ENCODE results near the gene PHLDA3.
A peak's percentile ranks its signal among the peaks of the same experiment; 100 is the strongest.

The PHLDA3 gene

DNA sequence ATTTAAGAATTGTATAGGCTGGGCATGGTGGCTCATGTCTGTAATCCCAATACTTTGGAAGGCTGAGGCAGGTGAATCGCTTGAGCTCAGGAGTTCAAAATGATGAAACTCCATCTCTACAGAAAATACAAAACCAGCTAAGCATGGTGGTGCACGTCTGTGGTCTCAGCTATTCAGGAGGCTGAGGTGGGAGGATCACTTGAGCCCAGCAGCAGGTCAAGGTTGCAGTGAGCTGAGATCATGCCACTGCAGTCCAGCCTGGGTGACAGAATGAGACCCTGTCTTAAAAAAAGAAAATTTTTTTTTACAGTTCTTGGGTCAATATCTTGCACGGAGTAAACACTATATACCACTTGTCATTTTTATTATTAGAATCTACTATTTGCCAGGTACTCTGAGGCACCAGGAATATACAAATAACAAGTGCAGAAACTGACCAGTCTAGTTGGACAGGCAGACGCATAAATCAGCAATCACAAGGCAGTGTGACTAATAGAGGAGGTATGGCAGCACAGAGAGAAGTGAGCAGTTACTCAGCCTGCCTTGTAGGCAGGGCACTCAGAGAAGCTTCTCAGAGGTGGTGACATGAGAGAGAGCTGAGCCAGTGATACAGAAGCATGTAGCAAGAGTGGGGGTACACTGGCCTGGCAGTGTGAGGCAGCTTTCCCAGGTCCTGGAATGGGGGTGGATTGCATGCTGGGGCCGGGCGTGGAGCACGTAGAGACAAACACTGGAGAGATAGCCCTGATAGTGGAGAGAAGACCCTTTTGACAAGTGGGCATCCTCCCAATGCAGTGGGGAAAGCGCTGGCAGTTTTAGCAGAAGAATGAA, 8.0 kb downstream of the PHLDA3 start:
- DNase-seq: no peak

DNA sequence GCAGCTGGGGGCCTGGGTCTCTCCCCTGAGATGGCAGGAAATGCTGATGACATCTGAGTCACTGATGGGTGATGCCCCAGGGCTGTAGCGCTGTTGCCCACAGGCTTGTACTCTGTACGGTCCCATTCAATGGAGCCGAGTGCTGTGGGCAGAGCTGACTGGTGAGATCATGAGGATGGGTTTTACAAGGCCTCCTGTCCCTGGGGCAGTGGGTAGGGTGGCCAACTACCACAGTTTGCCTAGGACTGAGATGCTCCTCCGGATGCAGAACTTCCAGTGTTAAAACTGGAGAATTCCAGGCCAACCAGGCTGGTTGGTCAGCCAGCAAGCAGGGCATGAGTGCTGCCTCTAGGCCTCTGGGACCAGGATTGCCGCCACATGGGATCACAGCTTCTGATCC, 9.2 kb downstream of the PHLDA3 start:
- no peak for DNase-seq

DNA sequence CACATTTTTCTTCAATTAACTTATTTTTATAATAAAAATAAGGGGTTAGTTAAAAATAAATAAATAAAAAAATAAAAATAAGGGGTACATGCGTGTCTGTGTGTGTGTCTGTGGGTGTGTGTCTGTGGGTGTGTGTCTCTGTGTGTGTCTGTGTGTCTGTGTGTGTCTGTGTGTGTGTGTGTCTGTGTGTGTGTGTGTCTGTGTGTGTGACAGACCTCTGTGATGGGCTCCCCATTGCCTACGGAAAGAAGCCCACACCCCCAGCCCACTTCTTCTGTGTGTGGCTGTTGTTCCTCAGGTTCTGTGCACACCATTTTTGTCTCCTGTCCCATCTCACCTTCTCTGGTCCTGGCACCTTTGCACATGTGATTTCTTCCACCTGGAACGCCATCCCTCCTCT, 9.9 kb downstream of the PHLDA3 start:
- DNase-seq: no peak

DNA sequence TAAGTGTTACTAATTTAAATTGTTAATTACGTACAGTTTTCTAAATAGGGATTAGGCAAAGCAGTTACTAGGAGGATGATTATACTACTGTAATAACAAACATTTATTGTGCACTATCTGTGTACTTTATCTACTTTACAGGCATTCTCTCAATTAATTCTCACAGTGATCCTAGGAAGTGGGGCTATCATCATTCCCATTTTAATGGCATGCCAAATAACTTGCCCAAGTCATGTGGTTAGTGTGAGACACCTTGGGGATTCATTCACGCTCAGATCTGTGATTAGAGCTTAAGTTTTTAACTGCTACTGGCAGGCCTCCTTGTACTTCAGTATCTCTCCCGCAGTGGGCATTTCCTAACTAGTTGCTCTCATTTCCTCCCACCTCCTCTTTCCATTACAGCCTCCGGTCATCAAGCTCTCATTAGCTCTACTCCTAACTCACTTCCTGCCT, 11.5 kb downstream of the PHLDA3 start:
- no peak for DNase-seq

DNA sequence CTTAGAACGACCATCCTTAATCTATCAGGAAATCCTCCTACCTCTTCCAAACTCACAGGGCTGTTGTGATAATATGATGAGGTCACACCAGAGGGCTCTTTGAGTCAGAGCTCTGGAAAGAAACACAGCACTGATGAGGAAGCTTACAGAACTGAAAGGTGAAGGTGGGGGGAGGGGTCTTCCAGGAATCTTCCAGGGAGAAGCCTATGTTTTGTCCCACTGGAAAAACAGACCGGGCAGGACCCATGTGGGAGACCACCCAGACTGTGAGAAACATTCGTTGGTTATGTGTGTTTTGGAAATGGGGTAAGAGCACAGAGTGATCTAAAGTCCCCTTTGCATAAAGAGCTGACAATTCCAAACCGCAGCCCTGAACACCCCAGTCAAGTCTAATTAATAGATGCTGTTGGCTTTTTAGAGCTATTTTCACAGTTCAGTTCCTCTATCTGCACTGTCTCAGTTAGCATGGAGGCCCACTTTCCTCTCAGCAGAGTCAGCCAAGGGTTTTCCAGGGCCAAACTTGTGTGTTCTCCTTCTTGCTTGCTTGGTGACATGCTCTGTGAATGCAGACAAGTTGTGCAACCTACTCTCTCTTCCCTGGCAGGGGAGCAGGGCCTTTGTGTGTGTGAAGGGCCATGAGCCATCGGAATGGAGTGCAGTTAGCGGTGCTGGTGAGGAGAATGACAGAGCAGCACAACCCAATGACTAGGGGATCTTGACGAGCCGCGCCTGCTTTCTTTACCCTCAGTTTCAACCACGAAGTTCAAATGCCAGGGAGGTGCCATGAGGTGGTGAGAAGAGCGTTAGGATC, 12.3 kb downstream of the PHLDA3 start:
- no peak for DNase-seq

DNA sequence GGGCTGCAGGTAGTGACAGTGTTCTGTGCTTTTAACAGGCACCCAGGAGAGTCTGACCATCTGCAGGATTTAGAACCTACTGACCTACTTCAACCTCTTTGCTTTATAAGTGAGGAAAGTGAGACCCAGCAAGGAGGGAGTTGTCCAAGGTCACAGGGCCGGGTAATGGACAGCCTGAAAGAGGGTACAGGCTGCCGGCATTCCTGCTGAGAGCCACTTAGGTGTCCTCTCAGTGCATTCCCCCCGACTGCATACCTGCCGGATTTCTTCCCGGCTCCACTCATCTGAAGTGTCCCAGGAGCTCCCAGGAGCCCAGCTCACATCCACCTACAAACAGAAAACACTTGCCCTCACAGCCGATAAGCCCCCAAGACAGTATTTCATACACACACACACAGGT, 13.9 kb downstream of the PHLDA3 start:
- DNase-seq: no peak

DNA sequence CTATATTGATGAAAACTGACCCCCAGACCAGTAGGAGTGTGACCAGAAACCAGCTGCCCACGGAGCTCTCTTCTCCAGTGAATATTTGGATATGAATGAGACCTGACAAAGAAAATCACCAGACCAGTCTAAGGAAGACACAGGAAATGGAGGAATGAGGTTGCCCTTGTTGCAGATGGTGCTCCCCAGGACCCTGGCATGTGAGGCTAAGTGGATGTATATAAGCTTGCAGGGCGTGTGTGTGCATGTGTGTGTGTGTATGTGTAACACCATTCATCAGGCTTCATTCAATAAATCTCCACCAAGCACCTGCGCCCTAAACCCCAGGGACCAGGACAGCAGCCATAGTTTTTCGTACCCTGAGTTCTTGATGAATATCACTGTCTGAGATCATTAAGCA, 14.4 kb downstream of the PHLDA3 start:
- DNase-seq: no peak

DNA sequence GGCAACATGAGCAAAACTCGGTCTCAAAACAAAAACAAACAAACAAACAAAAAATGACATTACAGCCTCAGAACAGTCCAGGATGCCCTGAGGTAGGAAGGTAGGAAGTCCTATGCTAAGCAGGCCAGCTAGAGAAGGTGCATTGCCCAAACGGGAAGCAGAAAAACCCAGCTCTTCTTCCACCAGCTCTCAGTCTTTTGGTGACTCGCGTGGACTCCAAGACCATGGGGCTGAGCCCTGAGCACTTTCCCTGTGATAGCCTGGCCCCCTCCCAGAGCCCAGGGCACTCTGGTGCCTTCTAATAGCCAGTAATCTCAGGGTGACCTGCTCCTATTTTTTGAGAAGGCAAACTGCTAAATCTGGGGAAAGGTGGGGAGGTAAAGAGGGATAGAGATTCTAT, 16.1 kb downstream of the PHLDA3 start:
- no peak for DNase-seq

DNA sequence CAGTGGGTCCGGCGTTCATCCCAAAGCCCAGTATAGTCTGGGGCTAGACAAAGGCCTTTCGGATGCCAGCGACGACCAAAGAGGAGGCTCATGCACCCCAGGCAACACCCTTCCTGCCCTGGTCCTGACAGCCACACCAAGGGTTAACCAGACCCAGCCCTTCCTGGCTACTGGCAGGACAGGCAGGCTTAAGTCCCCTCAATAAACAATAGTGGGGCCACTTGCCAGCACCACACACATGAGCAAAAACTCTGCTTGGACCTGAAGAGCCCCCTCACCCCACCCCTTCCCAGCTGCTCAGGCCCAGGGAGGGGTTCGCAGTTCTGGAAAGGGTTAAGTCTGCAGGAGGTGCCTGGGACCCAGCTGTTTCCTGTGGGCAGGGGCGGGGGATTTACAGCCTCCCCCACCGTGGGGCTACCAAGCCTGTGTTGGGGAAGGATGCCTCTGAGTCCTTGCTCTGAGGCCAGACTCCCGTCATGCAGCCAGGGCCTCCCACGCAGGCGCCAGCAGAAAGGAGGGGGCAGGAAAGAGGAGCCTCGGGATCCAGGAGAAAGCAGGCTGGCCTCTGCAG, 18.2 kb downstream of the PHLDA3 start:
- no peak for DNase-seq

DNA sequence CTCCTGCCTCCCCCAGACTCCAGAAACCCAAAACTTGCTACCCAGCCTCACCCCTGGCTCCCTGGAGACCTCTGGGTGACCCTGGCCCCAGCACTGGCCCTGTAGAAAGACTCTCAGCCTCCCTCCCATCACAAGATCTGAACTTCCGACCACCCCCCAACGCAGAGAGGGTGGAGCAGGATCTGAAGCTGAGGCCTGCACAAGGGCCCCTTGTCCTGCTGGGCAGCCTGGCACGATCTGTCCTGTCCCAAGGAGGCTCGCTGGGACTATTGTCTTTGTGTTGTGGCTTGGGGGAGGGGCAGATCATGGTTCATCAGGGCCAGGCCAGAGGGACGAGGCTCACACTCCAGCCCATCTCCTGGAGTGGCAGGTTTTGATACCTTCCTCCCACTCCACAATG, 20.0 kb downstream of the PHLDA3 start:
- DNase-seq: no peak

DNA sequence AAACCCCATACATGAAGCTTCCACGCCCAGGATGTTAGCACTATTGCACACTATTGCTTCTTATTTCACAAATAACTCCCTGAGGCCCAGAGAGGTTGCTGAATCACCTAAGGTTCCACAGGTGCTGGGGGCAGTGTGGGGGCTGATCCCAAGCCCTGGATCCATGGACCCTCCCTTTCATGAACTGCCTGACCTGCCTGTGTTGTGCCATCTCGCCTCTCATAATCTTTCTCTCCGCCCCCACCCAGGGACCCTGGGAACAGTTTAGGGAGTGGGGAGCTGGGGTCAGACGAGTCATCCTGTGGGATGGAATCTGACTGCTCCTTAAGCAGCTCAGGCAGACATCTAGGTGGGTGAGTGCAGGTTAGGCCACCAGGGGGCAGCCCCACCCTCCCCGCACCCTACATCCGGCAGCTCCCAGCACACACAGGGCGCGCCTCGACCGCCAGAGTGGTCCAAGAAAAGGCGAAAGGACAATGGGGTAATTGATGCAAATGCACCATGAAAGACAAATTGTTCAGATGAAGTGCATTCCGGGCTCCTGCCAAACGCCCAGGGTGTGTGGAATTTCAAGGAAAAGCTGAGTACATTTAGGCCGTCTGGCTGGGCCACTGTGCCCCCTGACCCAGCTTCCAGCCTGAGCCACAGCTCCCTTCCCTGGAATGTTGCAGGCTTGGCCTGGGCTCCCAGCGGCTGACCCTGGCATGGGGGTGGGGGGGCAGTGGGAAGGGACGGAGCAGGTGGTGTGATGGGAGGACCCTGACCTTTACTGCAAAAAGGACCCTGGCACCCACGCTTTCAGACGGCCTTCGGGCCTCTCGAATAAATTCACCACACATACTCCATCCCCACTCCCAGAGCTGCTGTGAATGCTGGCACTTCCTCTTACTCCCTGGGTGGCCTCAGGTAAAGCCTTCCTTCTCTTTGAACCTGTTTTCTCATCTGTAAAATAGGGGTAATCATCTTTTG, 20.8 kb downstream of the PHLDA3 start:
- peak; percentile 30 for DNase-seq

DNA sequence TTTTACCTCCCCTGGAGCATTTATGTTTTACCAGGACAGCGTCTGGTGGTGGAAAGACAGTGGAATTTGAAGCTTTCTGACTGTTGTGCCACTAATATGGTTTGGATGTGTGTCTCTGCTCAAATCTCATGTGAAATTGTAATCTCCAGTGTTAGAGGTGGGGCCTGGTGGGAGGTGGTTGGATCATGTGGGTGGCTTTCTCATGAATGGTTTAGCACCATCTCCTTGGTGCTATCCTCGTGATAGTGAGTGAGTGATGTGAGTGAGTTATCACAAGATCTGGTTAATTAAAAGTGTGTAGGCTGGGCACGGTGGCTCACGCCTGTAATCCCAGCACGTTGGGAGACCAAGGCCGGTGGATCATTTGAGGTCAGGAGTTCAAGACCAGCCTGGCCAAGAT, 23.7 kb downstream of the PHLDA3 start:
- DNase-seq: no peak

DNA sequence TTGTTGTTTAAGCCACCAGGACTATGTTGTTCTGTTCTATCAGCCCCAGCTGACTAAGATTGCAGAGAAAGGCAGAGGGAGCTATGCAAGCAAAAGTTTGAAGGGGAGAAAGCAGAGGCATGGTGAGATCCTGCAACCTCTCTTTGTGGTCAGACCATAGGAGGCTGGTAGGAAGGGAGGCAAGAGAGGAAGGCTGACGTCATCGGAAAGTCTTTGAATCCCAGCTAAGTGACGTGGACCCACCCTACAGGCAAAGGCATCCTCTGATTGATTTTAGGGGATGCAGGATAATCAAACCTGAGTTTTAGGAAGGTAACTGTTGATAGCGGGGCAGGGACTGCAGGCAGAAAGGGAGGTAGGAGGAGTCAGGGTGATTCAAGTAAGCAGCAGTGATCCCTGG, 24.2 kb downstream of the PHLDA3 start:
- no peak for DNase-seq

DNA sequence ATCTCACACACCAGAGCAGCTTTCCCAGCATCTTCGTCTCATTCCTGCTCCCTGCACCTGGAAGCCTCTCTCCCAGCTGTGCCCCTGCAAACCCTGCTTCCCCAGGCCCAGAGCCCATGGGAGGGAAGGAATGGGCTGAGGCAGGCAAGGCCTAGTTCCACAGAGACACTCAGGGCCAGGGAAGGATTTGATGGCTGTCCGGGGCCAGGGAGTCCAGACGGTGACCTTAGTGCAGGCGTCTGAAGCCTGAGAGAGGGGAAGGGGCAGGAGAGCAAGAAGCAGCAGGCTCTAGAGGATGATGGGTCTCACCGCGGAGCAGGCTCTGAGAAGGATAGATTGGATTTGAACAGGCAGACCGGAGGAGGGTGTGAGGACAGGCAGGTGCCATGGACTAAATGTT, 25.2 kb downstream of the PHLDA3 start:
- DNase-seq: no peak

DNA sequence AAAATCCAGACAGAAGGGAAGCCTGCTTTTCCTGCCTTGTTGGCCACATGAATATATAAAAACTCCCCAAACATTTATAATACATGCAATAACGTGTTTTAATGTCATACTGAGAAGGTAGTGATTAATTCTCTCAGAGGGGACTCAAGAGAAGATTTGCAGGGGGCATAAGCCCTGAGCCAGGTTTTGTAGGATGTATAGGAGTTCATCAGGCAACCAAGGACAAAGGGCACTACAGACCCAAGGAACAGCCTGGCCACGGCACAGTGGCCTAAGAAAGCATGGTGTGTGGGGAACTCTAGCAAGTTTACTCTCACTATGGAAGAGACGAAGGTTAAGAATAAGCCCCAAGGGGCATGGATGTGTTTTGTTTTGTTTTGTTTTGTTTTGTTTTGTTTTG, 32.0 kb downstream of the PHLDA3 start:
- DNase-seq: no peak

DNA sequence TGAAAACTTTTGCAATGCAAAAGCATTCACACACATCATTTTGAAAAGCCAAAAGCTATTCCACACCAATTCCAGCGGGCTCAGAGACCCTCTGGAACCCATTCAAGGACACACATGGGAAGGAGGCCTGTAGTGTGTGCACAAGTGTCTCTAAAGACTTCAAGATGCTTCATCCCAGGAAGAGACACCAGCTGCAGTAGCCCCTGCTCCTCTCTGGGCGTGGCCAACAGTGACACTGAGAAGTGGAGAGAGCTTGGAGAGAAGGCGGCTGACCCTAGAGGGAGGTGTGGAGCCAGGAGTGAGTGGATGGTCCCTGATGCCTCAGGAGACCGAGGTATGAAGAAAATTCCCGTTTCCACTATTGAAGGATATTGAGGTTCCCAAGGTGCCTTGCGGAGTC, 32.6 kb downstream of the PHLDA3 start:
- no peak for DNase-seq

DNA sequence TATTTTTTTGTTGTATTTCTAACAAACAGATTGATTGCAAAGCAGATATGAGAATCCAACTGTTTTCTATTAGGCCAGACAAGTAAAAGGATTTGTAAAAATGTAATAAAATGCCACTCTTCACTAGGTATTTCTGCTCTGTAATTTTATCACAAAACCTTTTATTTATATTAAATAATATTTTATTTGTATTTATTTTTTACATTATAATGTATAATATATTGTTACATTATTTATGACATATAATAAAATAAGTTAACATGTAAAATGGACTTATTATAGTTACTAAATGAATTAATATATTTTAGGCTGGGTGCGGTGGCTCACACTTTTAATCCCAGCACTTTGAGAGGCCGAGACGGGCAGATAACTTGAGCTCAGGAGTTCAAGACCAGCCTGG, 34.7 kb downstream of the PHLDA3 start:
- no peak for DNase-seq

DNA sequence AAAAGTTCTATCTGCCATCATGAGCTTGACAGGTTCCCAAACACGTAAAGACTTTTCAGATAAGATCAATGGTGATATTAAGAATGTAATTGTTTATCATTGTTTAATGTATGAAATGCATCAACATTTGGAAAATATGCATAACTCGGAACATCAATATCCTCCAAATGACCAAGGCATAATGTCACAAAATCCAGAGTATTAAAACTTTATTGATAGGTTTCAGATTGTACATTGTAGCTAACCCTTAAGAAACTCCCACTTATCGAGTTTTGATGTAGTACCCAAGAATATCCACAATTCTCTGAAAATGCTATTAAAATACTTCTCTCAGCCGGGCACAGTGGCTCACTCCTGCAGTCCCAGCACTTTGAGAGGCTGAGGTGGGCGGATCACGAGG, 35.4 kb downstream of the PHLDA3 start:
- no peak for DNase-seq

DNA sequence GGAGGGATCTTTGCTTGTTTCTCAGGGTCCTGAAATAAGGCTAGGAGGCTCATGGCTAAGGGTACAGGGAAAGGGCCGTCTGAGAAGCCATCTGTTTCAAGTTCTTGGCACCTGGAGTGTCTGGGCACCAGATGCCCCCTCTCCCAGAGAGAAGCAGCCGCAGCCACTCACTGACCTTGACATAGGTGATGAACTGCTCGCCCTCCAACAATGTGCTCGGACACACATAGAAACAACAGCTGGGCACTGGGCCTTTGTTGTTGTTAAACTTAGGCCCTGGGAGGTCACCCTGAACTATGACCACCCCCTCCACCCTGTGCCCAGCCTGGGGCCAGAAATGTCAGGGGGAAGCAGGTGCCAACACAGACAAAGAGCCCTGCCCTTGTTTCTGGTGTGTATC, 38.2 kb downstream of the PHLDA3 start:
- no peak for DNase-seq

DNA sequence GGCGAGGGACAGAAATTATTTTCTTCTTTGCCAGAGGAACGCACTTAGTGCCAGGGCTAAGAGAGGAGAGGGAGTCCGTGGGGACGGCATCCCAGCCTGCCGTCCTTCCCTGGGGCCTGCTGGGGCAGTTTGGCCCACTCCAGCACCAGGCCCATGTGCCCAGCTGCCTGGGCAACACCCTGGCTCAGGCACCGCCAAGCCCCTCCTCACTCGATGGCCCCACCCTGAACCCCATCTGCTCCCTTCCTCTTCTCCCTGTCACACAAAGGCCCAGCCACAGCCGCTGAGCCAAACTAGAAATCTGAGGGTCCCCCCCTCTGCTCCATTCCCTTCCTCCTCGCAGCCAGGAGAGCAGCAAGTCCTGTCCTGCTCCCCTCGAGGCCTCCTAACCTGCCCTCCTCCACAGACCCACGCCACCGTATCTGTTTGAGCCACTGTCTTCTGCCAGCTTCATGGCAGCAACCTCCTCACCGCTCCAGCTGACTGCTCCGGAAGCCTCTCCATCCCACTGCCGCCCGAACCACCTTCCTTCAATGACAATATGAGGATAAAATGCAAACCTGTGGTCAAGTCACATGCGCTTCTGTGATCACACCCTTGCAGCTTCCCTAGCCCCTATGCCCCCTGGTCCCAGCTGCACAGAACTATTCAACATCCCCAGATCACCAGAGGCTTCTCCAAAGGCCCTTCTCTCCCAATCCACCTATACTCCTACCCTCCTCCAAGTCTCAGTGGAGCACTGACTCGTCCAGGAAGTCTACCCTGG, 39.1 kb downstream of the PHLDA3 start:
- DNase-seq: no peak

DNA sequence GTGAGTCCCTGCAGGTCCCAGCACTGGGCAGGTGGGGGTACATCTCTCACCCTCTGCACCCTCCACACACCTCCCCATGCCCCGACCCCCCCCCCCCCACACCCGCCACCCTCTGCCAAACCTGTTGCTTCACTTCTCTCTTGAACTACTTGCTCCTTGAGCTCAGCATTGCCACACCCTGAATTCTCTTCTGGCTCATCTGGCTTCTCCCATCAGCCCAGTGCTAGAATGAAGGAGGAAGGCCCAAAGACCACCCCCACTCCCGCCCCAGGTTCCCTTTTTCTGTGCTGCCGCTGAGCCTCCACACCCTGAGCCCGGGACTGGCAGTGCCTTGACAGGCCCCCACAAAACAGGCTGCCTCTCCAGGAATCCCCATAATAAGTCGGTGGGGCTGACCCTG, 41.0 kb downstream of the PHLDA3 start:
- DNase-seq: no peak
